Suppressor macrophage (primary cell): ENCODE data around the gene KRTAP5-3.
"Not testable (repeated sequence)": the region's sequence is repeated elsewhere in the genome, so short reads cannot be mapped to it uniquely, and the experiment has no call there.

Experiments used
- DNase-seq, 4 experiments: peaks; one replicate each; pipeline ENCODE4 v3.0.0-alpha.2; 2020 to 2022
- total RNA-seq, 17 experiments: gene quantifications; one replicate each; lab custom pipeline; 2026; ENCODE audit warnings: mixed read lengths in 6 of 17, inconsistent platforms in 3 of 17; lab: John Stamatoyannopoulos, UW

The KRTAP5-3 gene, protein sequence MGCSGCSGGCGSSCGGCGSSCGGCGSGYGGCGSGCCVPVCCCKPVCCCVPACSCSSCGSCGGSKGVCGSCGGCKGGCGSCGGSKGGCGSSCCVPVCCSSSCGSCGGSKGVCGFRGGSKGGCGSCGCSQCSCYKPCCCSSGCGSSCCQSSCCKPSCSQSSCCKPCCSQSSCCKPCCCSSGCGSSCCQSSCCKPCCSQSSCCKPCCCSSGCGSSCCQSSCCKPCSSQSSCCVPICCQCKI
- 0 to 0.66 (median 0) reads per million in 17 experiments for total RNA-seq

DNA sequence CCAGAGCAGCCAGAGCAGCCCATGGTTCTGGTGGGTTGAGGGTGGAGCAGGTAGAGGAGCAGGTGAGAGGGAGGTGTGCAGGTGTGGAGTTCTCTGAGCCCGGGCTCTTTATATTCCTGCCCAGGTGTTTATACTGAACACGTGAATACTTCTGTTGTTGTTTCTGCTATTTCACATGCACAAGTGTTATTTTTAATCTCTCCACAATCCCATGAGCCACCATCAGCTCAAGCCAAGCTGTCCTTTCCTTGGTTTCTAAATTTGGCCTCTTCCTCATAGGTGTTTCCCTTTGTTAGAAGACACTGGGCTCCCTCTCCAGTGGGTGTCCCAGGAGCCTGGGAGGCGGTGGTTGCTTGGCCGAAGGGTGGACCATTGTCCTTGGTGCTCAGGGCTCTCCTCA is at the start of gene KRTAP5-3:
TSS of gene KRTAP5-3 (minus strand) at position 101 of the 400 bp plus-strand sequence. CDS start at position 23, 78 bp downstream.
- DNase-seq: no peak

DNA sequence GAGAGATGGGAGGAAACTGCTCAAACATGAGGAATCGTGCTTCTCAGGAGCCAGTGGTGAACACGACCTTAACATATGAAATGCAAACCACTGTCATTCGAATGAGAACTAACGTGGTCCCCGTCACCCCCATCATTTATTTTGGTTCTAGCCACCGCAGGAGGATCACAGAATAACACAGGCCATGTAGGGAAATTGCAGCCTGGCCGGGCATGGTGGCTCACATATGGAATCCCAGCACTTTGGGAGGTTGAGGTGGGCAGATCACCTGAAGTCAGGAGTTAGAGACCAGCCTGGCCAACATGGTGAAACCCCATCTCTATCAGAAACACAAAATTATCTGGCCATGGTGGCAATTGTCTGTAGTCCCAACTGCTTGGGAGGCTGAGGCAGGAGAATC is 48.4 kb upstream of the KRTAP5-3 start:
- DNase-seq: no peak

DNA sequence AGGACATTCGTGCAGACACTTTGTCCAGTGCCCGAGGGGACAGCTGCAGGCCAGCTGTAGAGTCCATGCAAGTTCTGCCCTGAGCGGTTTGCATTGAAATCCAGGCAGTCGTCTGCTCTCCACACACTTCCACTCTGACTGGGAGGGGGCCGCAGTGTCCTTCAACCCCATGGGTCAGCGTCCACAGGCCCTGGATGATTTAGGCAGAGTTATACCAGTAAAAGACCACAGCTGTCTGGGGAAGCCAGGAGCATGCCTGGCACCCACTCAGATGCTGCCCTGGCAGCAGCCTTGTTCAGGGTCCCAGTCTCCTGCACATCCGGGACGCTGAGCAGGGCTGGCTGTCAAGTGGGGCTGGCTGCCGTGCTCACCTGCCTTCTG is 47.8 kb upstream of the KRTAP5-3 start:
- no peak for DNase-seq

DNA sequence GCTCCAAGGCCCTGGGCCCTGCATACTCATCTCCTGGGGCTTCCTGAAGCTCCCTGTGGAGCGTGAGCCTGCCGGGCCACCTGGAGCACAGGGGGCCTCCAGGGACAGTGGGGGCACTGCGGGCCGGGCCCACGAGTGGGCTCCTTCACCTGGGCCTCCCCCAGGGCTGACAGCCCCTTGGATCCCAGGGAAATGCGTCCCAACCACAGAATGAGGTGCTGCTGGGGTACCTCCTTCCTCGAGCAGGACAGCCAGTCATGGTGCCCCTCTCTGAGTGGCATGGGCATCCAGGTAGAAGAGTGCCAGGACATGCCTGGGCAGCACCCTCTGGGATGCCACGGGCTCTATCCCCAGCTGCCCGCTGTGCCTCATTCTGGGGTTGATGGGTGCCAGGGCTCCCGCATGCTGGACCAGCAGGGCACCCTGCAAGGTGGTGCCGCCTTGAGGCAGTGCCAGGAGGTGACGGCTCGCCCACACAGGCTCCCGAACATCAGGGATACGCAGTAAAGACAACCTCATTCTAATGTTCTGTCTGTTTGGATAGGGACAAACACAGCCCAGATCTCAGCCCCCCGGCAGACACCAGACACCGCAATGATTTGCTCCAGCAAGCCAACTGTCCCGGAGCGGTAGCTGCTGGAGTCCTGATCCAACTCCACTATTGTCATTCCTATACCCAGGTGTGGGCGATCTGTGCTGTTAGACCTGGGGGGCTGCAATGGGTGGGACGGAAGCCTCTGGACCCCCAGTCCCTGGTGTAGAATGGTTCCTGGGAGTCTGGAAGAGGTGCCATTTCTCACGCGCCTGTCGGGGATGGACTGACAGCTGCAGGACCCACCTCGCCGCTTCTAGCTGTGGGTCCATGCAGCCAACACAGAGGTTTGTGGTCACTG is 47.2 kb upstream of the KRTAP5-3 start:
- DNase-seq: no peak

DNA sequence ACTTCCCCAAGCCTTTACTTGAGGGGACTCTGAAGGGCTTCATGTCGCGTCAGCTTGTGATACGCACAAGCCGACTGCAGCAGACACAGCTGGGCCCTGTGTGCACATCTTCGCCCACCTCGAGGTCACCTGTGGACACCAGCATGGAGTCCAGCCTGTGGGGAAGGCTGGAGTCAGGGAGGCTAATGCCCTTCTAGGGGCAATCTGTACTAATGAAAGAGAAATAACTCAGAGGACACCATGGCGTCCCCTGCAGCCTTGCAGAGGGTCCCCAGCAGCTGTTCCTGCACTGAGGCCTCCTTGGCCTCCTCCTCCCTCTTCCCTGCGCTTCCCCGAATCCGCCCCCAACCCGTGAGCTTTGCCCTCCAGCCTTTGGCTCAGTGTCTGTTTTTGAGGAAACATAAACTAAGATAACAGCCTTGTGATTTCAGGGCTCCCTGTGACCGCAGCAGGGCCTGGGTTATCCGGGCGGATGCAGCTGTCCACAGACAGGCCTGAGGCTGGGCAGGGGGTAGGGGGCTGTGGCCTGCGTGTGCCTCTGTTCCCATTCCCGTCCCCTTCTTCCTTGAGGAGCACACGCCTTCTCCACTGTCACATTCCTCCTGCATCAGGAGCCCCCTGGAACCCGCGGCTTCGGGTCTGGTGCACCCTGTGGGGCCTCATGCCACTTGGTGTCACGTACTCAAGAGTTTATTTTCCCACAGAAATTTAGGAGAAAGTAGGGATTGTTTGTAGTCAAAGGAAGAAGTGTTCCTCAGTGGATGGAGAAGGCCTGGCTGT is 46.3 kb upstream of the KRTAP5-3 start:
- peak in 1 of 4 experiments; percentile 11 for DNase-seq

DNA sequence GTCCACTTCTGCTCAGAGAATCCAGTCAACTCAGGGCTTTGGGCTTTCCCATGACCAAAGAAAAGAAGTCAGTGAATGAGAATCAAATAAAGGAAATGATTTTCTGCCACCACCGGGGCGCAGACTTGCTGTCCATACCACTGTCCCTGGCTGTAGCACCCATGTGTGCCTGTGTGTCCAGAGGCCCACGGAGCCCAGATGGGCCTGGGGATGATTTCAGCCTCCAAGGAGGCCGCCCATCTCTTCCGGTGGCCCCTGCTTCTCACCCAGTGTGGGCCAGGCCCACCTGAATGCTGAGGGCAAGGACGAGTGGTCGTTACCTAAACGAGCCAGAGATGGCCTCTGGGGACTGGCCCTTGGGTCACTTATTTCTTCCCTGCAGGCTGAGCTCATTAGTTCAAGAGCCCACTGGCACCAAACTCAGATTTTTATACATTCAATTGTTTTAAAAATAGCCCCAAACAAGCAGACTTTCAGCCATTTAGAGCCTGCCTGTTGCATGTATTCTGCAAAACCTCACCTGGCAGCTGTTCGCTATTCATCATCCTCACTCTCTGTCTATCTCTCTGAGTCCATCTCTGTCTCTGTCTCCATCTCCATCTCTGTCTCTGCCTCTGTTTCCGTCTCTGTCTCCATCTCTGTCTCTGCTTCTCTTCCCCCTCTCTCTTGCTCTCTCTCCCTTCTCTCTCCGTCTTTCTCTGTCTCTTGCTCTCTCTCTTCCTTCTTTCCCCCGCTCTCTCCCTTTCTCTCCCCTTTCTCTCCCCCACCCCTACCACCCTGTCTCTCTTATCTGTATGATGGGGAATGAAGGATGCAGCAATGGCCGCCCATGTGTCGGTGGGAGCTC is 45.5 kb upstream of the KRTAP5-3 start:
- DNase-seq: no peak

DNA sequence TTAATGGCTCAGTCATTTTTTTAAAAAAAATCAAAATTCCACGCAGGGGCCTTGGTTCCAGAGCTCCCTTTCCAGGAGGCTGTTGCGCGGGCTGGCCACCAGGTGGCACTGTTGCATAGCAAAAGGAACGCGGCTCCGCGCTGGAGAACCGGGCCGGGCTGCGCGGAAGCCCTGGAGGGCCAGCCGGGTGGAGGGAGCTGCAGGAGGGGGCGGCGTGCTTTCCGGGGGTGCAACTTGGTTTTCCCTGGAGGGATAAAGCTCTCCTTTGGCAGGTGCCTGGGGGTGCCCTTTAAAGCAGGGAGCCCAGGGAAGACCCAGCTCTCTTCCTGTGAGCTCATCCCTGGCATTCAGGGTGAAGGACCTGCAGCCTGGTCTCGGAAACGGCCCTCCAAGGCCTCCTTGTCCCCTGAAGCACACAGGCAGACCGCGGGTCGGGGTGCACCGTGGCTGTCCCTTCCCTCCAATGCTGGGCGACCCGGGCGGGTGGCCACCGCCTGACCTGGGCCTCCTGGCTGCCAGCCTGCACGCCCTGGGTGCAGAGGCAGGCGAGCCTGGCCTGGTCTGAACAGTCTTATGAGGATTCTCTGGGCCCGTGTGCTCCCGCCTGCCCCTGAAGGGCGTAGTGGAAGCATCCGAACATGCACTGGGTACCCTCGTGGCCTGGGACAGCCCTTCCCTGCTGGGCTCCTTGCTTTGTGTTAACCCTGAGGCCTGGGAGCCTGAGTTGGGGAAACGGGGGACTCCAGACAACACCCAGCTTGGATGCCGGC is 44.7 kb upstream of the KRTAP5-3 start:
- peak; percentile 66 to 84 (median 82) for DNase-seq

DNA sequence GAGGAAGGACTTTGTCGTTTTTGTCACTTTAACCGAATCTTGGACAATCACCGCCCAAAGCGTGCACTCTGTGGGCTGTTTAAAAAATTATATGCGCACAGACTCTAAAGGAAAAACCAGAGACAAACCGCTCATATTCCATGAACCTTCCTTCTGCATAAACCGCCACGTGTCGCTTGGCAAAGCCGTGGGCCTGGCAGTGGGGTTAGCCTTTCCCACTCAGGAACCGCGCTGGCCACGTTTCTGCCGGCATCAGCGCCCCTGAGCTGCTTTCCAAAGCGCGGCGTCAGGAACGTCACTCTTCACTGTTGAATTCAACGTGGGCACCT is 44.1 kb upstream of the KRTAP5-3 start:
- DNase-seq: no peak

DNA sequence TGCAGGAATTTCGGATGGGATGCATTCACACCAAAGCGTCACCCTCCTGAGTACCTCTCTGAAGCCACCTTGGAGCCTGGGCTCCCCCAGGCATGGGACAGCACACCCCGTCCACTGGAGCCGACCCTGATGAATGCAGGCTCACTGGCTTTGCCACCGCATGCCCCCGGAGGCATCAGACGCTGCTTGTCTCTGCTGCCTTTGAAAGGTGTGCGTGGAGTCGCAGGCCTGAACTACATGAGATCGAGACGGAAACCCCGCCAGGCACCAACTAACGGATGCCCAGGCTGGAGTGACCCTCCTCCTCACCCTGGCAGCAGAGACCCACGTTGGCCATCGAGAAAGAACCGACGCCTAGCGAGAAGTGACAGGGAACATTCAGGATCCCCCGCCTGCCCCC is 43.8 kb upstream of the KRTAP5-3 start:
- DNase-seq: no peak

DNA sequence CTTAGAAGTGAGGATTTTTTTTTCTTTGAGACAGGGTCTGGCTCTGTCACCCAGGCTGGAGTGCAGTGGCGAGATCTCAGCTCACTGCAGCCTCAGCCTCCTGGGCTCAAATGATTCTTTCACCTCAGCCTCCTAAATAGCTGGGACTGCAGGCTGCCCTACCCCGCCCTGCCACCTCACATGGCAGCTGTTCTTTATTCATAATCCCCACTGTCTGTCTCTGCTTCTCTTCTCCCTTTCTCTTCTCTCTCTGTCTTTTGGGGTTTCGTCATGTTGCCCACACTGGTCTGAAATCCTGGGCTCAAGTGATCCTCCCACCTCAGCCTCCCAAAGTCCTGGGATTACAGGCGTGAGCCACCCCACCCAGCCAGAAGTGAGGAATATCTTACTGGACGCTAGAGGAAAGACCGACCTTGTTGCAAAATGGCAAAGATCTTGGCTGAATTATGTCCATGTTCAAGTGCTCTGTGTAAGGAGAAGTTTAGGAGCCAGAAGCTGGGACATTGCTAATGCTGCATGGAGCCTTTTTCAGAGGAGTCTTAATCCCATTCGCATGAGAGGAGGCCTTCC is 43.2 kb upstream of the KRTAP5-3 start:
- no peak for DNase-seq

DNA sequence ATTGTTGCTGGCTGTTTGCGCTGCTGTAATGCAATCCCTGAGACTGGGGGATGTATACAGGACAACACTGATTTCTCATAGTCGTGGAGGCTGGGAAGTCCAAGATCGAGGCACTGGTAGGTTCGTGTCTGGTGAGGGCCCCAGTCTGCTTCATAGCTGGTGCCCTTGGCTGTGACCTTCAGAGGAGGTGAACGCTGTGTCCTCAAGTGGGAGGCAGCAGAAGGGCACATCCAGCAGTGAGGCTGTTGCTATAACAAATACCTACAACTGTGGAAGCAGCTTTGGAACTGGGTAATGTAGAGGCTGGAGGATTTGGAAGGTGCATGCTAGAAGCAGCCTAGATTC is 42.6 kb upstream of the KRTAP5-3 start:
- DNase-seq: no peak

DNA sequence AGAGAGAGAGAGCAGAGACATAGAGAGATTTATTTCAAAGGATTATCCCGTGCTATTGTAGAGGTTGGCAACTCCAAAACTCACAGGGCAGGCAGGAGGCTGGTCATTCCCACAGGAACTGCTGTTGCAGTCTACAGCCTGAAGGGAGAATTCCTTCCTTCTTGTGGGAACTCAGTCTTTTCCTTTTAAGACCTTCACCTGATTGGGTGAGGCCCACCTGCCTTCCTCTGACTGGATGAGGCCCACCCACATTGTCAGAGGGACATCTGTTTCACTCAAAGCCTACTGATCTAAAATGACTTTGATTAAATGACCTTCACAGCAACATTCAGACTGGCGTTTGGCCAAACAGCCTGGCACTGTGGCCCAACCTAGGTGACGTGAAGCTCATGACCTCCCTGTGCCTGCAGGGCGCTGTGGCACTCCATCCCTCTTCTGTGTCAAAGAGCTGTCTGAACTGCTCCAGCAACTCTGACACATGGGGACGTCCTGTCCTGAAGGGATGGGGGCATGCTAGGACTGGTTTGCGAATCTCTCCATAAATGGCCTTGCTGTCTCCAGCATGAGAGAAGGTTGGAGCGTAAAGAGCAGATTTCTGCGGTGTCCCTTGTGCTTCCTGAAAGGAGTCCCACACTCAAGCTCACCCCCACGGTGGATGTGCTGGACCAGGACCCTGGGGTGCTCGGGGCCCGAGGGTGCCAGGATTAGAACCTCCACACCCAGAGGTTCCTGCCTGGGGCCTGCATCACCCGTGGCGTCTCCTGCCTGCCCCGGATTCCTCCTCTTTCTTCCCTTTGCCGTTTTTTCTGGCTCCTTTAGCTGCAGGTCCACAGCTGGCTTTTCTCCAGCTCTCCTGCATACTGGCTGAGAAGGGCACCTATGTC is 42.0 kb upstream of the KRTAP5-3 start:
- no peak for DNase-seq

DNA sequence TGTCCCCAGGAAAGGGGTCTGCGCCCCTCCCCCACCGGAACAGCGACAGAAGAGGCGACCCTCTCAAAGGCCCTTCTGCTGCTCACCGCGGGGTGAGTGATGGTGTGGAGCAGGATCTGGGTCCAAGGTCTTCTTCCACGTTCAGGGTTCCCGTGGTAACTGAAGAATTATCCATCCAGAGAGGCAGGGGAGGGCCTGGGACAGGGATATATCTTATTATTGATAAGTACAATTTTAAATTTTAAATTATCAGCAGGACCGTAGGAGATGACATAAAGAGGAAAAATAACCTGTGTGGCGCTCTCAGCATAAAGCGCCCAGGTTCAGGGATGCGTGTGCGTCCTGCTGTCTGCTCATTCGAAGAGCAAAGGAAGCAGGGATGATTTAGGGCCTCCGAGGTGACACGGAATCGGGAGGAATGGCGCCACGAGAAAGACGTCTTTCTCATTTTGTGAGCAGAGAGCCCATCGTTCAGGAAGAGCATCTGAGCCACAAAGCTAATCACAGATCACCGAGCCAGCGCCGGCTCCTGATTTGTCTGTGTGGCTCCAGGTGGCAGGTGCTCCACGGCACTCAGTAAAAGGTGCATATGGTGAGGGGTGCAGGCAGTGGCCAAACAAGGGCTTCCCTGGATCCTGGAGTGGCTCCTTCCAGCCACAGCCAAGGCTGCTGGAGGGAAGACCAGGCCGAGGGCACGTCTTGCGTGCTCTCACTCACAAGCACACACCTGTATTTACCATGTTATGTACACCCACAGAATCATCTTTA is 40.6 kb upstream of the KRTAP5-3 start:
- DNase-seq: no peak

DNA sequence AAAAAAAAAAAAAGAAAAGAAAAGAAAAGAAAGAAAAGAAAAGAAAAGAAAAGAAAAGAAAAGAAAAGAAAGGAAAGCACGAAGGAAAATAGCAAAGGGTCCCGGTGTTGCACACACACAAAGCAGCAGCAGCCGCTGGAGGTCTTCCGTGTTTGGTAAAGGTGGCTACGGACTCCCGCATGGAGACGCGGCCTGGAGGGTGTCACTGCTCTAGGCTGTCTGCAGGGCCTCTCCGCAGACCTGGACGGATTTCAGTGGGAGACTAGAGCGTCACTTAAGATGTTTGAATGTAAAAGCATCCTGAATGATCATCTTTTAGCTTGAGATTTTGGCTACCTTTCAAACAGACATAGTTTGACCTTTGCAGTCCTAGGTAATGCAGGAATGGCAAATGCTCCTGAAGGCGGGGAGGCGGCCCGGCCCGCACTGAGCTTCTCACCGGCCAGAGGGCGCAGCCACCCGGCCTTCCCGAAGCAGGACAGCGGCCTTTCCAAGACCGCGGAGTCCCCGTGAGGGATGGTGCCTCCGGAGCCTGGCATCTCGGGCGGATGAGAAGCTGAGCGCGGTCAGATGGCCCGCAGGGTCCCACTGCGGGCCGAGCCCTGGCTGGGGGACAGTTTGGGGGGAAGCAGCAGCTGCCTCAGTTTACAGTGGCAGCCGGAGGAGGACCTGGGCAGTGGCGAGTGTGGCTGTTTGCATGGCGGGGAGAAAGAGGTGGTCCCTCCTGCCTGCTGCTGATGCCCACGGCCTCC is 39.8 kb upstream of the KRTAP5-3 start:
- no peak for DNase-seq

DNA sequence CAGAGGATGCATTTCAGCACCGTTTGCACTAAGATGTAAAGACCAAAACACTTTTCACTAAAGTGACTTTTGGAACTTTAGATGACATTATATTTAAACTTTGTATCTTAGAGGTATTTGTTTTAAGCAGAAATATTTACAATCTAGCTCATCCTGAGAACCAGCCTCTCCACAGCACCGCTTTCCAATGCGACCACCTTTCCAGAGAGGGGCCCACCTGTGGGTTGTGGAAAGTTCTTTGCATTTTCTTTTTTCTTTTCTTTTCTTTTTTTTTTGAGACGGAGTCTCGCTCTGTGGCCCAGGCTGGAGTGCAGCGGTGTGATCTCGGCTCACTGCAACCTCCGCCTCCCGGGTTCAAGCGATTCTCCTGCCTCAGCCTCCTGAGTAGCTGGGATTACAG is 38.3 kb upstream of the KRTAP5-3 start:
- not testable (repeated sequence) for DNase-seq

DNA sequence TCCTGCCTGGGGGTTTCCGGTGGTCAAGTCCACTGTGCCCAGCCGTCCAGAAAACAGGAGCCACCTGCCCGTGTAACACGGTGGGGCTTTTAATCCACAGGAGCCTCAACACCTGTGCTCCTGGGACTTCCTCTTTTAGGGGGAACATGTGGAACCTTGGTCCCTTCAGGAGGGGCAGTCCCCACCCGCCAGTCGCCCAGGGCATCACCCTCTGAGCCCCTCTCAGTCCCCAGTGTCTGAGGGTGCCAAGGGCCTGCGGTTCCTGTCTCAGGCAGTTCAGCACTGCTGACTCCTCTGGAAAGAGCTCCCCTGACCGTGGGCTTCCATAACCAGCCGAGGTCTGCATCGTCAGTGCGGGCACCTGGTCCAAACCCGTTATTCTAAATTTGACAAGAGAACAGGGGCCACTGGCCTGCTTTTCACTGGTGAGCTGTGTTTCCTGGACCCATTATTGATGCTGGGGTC is 37.1 kb upstream of the KRTAP5-3 start:
- no peak for DNase-seq

DNA sequence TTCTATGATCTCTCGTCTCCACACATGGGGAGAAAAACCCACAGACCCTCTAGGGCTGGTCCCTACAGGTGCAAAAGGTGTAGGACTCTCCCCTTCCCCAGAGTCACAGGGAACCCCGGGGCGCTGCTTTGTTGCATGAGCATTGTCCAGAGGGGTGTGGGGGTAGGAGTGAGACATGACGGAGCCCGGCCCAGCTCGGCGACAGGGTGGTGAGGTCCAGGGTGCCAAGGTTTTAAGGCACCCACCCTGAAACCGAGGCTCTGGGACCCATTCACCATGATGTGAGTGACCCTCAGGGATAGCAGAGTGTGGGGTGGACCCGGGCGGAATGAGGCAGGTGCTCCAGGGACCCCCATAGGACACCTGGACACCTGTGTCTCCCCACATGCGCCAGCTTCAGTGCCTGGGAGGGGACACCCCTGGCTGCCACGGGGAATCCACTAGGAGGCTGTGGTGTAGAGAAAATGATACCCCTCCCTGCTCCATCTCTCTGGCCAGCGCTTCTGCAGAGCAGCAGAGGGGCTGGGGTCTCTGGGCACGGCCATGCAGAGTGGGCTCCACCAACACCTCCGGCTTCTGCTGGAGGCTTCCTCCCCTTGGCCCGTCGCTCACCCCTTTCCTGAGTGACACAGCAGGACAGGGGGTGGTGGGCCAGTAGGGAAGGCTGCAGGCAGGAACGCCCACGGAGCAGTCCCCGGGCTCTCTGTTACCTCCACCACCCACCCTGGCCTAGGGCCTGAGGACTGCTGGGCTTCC is 36.5 kb upstream of the KRTAP5-3 start:
- DNase-seq: no peak
